ENCODE results near the gene NAT8.
"Not testable (repeated sequence)": the region's sequence is repeated elsewhere in the genome, so short reads cannot be mapped to it uniquely, and the experiment has no call there.

DNA sequence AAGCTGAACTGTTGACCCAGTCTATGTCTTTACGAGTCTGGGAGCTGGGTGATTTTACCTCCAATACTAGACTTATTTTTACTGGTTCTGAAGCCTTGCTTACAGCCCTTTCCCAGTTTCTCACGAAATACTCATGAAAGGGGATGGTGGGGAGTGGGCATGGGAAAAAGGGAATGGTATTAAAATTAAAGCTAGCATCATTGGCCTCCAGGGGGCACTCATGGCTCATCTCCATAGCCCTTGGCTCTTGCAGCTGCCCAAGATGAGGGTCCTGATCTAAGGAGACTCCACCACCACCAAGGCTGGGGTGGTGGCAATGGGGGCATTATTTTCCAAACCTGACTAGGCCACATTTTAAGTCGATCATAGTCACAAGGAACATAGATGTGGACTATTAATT lies 22.3 kb downstream of the NAT8 start:
- TF ChIP-seq, protein P1, sequence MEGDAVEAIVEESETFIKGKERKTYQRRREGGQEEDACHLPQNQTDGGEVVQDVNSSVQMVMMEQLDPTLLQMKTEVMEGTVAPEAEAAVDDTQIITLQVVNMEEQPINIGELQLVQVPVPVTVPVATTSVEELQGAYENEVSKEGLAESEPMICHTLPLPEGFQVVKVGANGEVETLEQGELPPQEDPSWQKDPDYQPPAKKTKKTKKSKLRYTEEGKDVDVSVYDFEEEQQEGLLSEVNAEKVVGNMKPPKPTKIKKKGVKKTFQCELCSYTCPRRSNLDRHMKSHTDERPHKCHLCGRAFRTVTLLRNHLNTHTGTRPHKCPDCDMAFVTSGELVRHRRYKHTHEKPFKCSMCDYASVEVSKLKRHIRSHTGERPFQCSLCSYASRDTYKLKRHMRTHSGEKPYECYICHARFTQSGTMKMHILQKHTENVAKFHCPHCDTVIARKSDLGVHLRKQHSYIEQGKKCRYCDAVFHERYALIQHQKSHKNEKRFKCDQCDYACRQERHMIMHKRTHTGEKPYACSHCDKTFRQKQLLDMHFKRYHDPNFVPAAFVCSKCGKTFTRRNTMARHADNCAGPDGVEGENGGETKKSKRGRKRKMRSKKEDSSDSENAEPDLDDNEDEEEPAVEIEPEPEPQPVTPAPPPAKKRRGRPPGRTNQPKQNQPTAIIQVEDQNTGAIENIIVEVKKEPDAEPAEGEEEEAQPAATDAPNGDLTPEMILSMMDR (IDR thresholded peaks at IDR 0.05; ENCODE audit: extremely low read depth in 1 of 2, insufficient read depth in 1 of 2, low read depth in 1 of 2, low read length in 2 of 2): peak; percentile 11 to 39
- TF ChIP-seq, protein P2, sequence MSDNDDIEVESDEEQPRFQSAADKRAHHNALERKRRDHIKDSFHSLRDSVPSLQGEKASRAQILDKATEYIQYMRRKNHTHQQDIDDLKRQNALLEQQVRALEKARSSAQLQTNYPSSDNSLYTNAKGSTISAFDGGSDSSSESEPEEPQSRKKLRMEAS (IDR thresholded peaks at IDR 0.05; ENCODE audit: insufficient read depth, insufficient read length): not testable (repeated sequence)

Measured in endothelial cell of umbilical vein (primary cell).